CD4-positive, alpha-beta T cell treated with Interleukin-2 at 100 ng/mL for 4 hours (primary cell): Measurements from ENCODE around the gene ACAD9.
"Not testable (repeated sequence)": the region's sequence is repeated elsewhere in the genome, so short reads cannot be mapped to it uniquely, and the experiment has no call there.

Source experiments
- DNase-seq: peaks from one replicate; pipeline ENCODE4 v3.0.0-alpha.2; 2020; ENCODE audit warnings: low spot score

Gene ACAD9

DNA sequence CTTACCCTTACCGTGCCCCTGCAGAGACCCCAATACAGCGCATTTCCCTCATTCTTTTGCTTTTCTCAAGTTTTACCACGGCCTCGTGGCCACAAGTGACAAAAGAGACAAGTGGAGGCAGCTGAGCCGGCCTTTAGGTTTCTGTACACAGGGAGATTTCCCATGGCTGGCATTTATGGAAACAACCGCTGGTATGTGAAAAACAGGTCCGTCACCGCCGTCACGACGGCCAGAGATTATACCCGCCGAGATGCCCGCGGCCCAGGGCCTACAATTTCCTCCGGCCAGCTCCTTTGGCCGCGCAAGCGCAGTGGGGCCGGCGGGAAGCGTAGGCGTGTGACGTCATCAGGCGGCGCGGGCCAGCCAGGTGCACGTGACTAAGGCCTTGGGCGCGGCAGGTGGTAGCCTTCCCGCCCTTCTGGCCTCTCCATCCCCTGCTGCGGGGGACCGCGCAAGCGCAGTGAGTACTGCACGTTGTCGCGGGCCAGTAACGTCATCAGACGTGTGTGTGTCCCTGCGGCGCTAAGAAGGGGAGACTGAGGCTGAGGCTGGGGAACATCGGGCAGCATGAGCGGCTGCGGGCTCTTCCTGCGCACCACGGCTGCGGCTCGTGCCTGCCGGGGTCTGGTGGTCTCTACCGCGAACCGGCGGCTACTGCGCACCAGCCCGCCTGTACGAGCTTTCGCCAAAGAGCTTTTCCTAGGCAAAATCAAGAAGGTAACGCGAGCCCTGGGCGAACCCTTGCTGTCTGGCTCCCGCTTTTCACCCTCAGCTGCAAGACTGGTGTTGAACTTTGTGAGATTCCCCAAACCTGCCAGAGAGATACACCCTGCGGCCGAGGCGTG is at the start of gene ACAD9:
TSS of gene ACAD9 (plus strand) at position 496 of the 845 bp plus-strand sequence. CDS start at position 568, 72 bp downstream.
- DNase-seq, result peak; percentile 98

DNA sequence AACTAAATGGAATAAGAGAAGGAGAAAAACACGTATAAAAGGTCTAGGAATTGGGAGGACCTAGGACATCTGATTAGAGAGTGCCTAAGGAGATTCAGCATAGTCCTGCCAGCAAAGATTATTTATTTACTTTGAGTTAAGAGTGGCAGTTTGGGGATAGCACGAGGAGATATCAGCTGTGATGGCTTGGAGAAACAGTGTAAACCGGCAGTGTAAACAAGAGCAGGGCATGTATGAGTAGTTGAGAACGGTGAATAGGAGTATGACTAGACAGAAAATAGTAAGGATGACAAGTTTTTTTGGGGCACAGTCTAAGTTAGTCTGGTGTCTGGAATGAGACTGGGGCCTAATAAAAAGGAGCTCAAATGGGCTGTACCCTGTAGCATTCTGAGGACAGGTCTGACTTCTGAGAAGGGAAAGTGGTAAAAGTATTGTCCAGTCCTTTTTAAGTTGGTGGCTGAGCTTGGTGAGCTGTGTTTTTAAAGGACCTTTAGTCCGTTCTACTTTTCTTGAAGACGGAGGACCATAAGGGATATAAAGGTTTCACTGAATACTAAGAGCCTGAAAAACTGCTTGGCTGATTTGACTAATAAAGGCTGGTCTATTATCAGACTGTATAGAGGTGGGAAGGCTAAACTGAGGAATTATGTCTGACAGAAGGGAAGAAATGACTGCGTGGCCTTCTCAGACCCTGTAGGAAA is 49.3 kb upstream of the ACAD9 start:
- not testable (repeated sequence) for DNase-seq

DNA sequence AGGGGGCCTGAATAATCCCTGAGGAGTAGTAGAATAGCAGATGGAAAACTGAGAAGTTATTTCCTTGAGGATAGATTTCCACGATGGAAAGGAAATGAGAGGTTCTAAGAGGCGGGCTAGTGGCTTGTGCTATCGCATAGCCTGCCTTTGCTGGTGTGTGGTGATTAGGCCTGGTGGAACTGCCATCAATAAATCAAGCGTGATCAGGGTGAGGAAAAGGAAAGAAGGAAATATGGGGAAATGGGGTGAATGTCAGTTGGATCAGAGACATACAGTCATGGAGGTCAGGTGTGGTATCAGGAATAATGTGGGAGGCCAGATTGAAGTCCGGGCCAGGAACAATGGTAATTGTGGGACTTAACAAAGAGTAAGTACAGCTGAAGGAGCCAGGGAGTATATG is 48.7 kb upstream of the ACAD9 start:
- not testable (repeated sequence) for DNase-seq

DNA sequence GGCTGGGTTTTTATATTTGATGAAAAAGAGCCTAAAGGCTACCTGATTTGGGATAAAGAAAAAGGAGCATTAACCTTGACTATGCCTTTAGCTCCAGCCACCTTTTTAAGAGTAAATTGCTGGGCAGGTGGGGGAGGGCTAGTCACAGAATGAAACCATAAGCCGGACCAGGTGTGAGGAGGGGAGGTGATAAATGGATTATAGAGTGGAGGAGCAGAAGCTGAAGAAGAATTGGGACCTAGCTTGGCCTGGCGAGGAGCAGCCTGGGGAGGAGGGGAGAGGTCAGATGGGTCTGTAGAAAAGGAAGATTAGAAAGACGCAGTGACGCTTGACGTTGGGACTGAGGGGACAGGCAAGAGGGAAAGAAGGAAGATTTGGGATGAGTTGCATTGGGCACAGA is 46.4 kb upstream of the ACAD9 start:
- DNase-seq, result not testable (repeated sequence)

DNA sequence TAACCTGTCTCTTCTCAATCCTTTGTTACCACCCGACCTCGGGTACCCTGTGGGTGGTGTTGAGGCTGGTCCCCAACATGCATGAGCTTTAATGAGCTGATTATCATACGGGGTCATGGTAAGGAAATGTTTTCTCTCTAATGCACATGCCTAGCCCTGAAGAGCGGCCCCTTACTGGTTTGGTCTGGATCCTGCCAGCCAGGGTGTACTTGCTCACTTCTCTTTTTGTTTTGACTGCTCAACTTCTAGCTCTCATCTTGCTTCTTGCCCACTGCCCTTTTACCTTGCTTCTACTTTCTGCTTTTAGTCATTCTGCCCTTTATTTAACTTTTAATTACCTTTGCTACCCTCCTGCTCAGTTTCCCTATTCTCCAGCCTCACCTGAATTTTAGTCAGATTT is 44.3 kb upstream of the ACAD9 start:
- DNase-seq, result no peak

DNA sequence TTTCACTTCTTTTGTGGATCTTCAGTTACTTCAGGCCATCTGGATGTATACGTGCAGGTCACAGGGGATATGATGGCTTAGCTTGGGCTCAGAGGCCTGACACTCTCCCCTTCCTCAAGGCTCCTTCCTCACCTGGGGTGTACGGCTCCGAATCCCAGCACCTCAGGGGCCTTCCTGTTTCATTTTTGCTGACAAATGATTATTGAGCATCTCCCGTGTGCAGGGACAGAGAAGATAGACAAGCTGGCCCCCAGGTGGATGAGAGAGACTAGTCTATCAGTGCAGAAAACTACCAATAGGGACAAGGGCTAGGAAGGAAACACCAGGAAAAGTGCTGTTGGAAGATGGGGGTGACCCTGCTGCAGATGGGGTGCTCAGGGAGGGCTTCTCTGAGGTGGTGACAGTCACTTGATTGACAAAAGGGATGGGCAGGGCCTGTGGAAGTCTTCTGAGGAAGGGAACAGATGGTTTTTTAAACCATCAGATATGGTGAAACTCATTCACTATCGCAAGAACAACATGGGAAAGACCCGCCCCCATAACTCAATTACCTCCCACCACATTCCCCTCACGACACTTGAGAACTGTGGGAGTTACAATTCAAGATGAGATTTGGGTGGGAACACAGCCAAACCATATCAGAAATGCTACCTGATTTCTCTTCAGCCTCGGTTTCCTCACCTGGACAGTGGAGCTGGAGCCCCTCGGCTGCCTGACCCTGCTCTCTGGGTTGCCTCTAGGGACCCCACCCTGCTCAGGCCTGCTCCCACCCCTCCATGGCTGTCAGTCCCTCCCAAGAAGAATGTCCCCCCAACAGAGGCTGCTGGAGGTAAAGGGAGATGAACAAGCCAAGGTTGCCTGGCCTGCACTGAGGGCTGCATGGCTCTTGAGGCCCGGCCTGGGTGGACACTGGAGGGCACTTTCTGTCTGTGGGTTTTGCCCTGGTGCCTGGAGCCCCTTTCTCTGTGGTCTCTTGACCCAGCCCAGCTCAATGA is 37.2 kb upstream of the ACAD9 start:
- no peak for DNase-seq

DNA sequence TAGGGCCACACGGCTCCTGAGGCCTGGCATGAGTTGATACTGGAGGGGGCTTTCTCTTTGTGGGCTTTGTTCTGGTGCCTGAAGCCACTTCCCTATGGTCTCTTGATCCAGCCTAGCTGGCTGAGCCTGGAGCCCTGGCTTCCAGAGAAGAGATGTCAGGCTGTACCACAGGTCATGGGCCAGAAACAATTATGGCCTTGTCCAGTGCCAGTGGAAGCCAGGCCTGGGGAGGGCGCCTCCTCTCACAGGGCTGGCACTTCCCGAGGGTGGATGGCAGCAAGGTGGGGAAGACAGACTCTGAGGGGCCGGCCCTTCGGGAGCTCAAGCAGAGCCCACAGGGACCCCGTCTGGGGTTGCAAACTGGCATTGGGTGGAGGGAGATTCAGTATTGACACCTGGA is 34.9 kb upstream of the ACAD9 start:
- no peak for DNase-seq

DNA sequence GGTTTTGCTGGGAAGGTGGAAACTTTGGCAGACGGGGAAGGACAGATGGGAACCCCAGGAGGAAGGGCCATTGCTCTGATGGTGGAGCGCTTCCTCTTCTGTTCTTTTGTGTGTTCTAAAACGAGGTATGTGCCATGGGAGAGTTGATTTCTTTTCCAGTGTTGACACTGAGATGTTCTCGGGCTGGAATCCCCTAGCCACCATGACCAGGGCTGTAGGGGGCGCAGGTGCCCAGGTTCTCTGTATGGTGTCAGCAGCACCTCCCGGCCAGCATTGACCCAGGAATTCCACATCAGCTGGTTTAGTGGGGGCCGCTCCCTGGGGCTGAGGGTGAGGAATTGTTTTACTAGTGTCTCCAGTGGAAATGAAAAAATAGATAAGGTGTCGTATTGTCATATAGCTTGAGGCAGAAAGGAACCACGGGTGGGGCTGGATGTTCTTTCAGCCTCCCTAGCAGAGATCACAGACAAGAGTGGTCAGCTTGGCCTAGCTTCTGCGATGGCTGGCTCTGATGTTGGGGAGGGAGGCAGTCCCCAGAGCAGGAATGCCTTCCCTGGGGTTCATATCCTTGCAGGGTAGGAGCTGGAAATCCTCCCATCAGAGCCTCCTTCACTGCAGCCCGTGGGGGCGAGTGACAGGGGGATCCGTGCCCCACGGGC is 34.2 kb upstream of the ACAD9 start:
- DNase-seq, result no peak

DNA sequence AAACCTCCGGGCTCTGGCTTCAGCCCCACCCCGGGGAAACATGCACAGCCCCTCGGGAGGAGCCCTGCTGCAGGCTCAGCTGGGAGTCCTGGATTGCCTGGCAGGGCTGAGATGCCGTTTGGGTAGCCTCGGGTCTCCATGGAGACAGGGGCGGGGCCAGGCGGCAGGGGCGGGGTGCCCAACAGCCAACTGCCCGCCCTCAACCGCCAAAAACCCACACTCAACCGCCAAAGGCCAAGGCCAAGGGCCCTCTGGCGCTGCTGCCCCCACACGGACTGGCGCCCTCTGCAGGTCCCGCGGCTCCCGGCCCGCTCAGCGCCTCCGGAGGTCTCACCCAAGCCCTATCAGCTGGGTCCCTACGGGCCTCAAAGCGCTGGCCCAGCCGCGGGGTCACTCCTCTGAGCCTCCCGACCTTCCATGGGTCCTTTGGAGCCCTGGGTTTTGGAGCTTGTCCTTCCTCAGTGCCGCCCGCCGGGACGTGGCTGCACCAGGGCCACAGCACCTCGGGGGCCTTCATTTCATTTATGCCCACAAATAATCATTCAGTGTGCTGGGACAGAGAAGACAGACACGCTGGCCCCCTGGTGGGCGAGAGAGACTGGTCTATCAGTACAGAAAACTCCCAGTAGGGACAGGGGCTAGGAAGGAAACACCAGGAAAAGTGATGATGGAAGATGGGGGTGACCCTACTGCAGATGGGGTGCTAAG is 33.5 kb upstream of the ACAD9 start:
- peak; percentile 87 for DNase-seq

DNA sequence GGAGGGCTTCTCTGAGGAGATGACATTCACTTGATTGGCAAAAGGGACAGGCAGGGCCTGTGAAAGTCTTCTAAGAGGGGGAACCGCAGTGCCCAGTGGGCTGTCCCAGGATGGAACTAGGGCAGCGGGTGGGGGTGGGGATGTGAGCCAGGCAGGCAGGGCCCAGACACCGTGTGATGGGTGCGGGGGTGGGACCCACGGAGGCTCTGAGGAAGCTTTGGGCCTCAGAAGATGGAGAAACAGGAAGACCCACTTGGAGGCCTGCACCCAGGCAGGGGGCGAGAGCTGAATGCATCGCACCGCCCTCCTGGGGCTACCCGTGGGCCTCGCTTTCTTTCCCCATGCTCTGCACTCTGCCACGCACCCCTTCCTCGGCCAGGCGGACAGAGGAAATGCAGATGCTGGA is 32.9 kb upstream of the ACAD9 start:
- no peak for DNase-seq

DNA sequence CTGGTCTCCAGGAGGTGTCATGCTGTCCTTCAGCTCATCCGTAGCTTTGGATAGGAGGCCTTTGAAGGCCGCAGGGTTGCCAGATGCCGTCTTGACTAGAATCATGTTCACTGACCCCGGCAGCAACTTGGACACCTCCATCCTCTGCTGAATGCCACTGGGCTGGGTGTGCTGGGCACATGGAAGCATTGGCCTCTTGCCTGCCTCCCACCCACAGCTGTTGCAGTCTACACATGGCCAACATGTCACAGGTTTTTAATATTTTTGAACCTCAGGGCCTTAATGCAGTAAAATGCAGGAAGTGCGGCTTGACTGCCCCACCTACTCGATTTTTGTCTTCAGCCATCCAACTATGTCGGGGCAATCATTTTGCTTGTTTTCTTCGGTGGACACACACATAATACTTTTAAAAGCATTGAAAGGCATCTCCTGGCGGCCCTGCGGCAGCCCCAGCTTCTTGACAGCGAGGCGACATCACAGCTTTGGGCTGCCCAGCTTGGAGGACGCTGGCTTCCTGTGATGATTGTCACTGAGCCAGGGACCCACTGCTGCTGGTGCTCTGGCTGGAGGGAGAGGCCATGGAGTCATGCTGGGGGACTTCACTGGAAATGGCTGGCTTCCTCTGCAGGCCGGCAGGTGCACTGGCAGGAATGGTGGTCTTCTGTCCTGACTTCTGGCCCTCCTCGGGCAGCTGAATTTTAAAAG is 31.6 kb upstream of the ACAD9 start:
- DNase-seq, result no peak

DNA sequence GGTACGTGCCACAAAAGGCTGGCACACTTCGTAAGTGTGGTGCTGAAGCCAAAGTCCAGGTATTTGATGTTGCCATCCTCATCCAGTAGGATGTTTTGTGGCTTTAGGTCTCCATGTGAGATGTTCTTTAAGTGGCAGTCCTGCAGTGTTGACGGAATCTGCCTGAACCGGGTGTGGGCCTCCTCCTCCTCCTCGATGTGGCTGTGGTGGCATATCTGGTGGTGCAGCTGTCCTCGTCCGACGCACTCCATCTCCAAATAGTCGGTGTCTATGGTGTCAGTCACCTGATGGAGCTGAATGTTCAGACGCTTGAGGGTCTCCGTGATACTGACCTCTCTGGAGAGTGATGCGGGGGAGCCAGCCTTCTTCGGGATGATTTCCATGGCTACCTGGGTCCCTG is 30.5 kb upstream of the ACAD9 start:
- DNase-seq, result no peak

DNA sequence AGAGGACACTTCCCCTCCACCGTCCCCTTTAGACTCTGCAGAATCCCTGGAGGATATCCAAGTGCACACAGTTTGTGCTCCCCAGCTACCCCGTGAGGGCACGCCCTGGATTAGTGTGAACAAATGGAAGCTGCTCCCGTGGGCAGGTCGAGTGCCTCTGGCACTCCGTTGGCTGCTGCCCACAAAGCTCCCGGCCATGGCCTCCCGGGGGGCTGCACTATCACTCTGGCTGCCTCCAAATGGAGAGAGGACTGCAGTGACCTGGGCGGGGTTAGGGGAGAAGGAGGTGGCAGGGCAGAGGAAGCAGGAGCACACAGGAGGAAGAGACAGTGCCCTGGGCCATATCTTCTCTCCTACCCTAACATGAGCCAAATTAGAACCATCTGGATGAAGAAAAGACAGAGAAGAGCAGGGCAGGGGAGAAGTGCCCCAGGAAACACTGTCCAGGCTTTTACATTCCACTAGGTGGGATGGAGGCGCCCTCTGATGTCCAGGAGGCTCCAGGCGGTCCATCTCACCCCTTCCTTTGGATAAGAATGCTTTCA is 29.4 kb upstream of the ACAD9 start:
- DNase-seq, result no peak

DNA sequence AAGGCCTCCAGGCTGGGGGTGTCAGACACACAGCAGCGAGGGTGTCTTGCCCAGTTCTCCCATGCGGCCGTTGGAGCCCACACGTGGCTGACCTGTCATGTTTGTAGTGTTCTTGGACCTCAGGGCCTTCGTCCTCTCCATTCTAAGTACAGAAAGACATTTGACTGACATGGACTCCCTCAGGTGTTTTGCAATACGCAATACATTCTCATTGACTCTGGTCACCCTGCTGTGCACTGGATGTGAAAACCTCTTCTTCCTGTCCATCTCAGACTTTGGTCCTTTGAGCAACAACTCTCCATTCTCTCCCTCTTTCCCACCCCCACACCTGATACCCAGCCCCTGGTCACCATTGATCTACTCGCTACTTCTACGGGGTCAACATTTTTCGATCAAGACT is 28.9 kb upstream of the ACAD9 start:
- no peak for DNase-seq

DNA sequence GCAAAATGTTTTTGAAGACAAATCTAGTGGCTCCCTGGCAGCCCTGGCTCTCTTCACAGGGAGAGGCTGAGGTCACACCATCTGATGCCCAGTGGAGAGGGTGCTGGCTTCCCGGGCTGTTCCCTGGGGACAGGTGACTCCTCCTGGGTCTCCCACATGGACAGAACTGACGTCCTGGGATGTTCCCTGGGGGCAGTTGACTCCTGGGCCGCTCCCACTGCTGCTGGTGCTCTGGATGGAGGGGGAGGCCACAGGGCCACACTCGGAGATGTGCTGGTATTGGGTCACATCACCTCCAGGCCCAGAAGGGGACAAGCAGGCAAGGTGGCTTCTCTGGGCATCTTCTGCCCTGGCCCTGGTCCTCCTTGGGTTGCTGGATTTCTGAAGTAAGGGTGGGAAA is 27.8 kb upstream of the ACAD9 start:
- no peak for DNase-seq

DNA sequence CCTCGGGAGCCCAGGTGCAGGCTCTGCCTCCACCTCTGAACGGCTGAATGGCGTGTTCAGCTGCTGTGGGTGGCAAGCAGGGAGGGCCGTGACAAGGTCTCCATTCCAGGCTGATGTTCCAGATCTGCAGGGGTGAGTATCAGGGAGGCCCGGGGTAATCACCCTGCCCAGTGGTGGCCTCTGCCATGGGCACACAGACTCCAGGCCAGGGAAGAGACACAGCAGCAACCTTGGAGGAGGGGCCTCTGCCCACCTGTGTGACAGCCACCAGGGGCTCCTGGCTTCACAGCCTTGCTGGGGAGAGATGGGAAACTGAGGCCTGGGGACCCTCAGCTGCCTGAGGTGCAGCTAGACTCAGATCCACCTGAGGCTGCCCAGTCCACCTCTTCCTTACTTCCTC is 25.6 kb upstream of the ACAD9 start:
- no peak for DNase-seq

DNA sequence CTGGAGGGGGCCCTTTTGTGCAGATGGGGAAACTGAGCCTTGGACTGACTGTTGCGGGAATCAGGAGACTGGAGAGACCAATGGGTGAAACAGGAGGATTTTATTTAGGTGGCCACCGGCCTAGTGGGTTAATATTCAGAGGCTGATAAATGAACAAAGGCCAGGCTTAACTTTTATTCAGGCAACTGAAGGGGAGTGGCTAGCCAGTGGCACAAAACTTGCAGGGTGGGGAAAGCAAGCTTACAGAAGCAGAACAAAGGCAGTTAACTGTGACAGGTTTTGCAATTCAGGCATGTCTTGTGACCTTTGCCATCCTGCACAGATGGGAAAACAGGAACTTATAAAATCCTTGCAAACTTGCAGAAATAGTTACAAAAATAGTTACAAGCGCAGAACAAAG is 24.9 kb upstream of the ACAD9 start:
- no peak for DNase-seq

DNA sequence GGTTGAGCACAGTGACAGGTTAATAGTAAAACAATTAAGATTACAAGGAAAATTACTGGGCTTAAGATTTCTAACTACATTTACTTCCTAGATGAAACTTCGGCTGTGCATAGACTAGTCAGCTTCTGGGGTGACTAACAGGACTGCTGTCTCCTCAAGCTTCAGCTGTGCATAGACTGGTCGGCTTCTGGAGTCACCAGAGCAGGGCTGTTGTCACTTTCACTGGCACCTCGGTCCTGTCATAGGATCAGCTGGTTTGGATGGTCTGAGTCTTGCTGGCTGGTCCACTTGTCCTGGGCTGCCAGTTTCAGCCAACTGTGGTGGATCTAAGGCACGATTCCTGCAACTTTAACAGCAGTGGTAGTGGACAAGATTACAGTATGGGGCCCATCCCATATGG is 23.9 kb upstream of the ACAD9 start:
- DNase-seq, result no peak

DNA sequence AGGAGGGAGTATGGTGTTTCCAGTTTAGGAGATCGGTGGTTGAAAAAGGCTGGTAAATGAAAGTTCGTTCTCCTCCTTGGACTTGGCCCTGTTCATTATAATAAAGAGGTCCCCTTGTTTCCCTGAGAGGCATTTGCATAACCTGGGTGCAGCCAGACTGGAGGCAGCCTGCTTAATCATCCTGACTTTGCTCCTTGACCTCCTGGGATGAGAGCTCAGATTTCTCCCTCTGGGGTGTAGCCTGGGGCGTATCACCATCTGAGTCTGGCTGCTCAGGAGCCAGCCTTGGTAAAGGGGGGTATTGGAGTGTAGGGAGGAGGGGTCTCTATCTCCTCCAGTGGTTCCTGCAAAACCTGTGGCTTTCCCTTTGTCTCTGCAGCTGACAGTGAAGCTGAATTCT is 21.3 kb upstream of the ACAD9 start:
- DNase-seq, result no peak

DNA sequence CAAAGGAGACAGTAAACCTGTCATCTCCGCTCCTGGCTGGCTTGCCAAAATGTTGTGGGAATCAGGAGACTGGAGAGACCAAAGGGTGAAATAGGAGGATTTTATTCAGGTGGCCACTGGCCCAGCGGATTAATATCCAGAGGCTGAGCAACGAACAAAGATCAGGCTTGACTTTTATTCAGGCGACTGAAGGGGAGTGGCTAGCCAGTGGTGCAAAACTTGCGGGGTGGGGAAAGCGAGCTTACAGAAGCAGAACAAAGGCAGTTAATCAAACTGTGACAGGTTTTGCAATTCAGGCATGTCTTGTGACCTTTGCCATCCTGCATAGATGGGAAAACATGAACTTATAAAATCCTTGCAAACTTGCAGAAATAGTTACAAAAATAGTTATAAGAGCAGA is 19.8 kb upstream of the ACAD9 start:
- DNase-seq, result no peak
